Skeletal muscle tissue (tissue), 4 donors: Measurements from ENCODE around the gene DLGAP4. TPM values are rescaled to one million over a fixed set of nuclear protein-coding genes. Genes with fewer than 3 reads are reported as not detected.

Experiments
- H3K27ac ChIP-seq: one replicate; pipeline ENCODE4 v1.7.0; 2013; ENCODE audit warnings: mild to moderate bottlenecking, low read depth, low read length, inconsistent platforms
- H3K27me3 ChIP-seq, 3 donors: one replicate each; pipeline ENCODE4 v1.7.0; 2013; ENCODE audit warnings: low read length in 3 of 3; ENCODE audit not compliant: control insufficient read depth in 3 of 3, insufficient read depth in 3 of 3
- H3K36me3 ChIP-seq, 3 donors: one replicate each; pipeline ENCODE4 v1.7.0; 2013; ENCODE audit warnings: low read length in 3 of 3; ENCODE audit not compliant: control insufficient read depth in 3 of 3, insufficient read depth in 3 of 3
- H3K4me1 ChIP-seq, 3 donors: one replicate each; pipeline ENCODE4 v1.7.0; 2013; ENCODE audit warnings: low read length in 3 of 3, mild to moderate bottlenecking in 3 of 3; ENCODE audit not compliant: control insufficient read depth in 3 of 3, insufficient read depth in 3 of 3
- H3K4me3 ChIP-seq, 3 donors: one replicate each; pipeline ENCODE4 v1.7.0; 2013; ENCODE audit warnings: low read length in 3 of 3
- H3K9ac ChIP-seq, 3 donors: one replicate each; pipeline ENCODE4 v1.7.0; 2013; ENCODE audit warnings: low read length in 3 of 3, mild to moderate bottlenecking in 3 of 3, moderate library complexity in 2 of 3, low read depth in 1 of 3
- H3K9me3 ChIP-seq, 3 donors: one replicate each; pipeline ENCODE4 v1.7.0; 2013; ENCODE audit warnings: low read length in 3 of 3; ENCODE audit not compliant: control insufficient read depth in 3 of 3
- total RNA-seq: library from RNA; depleted of rRNA; stranded (reverse); fragments of >200 nt; gene quantifications from one replicate; pipeline ENCODE4 v1.2.3, GENCODE V29; 2014
- donor health status: Osteomylitis.

The DLGAP4 gene
- total RNA-seq, 1 donor from 2014 or later, result 6.8 TPM

GRCh38 chr20:36493051-36493800 is 187.1 kb downstream of the DLGAP4 start:
- Histone ChIP-seq H3K9me3 (no peaks in the 10 kb centered on the region), H3K36me3 (peaks cover 23 to 27% (median 24%) of the 10 kb centered on the region in 3 donors), H3K4me3 (peak overlapping the region in 2 of 3 donors; percentile 6 to 13), H3K27ac (peak overlapping the region; percentile 89), H3K4me1 (peaks cover 47 to 69% (median 55%) of the 10 kb centered on the region in 3 donors), H3K9ac (peak overlapping the region; percentile 43 to 64 (median 63)), H3K27me3 (no peaks in the 10 kb centered on the region)

- Histone ChIP-seq H3K4me3 (peak overlapping the region in 2 of 3 donors; percentile 6 to 13), H3K27ac (peak overlapping the region; percentile 89), H3K36me3 (peaks cover 27 to 32% (median 29%) of the 10 kb centered on the region in 3 donors), H3K4me1 (peaks cover 46 to 66% (median 54%) of the 10 kb centered on the region in 3 donors), H3K27me3 (no peaks in the 10 kb centered on the region), H3K9me3 (no peaks in the 10 kb centered on the region), H3K9ac (peak overlapping the region; percentile 43 to 64 (median 63))
These were observed 187.6 kb downstream of the DLGAP4 start for GRCh38 chr20:36493801-36494114.

- Histone ChIP-seq H3K9ac (no peak overlapping the region), H3K27me3 (no peaks in the 10 kb centered on the region), H3K36me3 (peaks cover 52 to 62% (median 55%) of the 10 kb centered on the region in 3 donors), H3K9me3 (no peaks in the 10 kb centered on the region), H3K4me1 (peaks cover 22 to 37% (median 29%) of the 10 kb centered on the region in 3 donors), H3K4me3 (no peak overlapping the region), H3K27ac (no peak overlapping the region)
These were observed 190.8 kb downstream of the DLGAP4 start for GRCh38 chr20:36496707-36497669.

GRCh38 chr20:36497856-36498255 is 191.7 kb downstream of the DLGAP4 start:
- H3K4me3 ChIP-seq, result no peak overlapping the region
- H3K27ac ChIP-seq, result no peak overlapping the region
- no peaks in the 10 kb centered on the region for H3K27me3 ChIP-seq
- H3K36me3 ChIP-seq, result peaks cover 52 to 65% (median 55%) of the 10 kb centered on the region in 3 donors
- H3K9ac ChIP-seq, result no peak overlapping the region
- H3K9me3 ChIP-seq, result no peaks in the 10 kb centered on the region
- H3K4me1 ChIP-seq, result peaks cover 14 to 28% (median 21%) of the 10 kb centered on the region in 3 donors

- Histone ChIP-seq H3K36me3 (peaks cover 52 to 64% (median 55%) of the 10 kb centered on the region in 3 donors), H3K9ac (no peak overlapping the region), H3K4me1 (peaks cover 7 to 21% (median 13%) of the 10 kb centered on the region in 3 donors), H3K27ac (no peak overlapping the region), H3K9me3 (no peaks in the 10 kb centered on the region), H3K27me3 (no peaks in the 10 kb centered on the region), H3K4me3 (no peak overlapping the region)
These were observed 192.4 kb downstream of the DLGAP4 start for GRCh38 chr20:36498386-36499179.

GRCh38 chr20:36499211-36499610 is 193.1 kb downstream of the DLGAP4 start:
- Histone ChIP-seq H3K36me3 (peaks cover 52 to 67% (median 57%) of the 10 kb centered on the region in 3 donors), H3K4me1 (peaks cover under 1 to 15% (median 7%) of the 10 kb centered on the region in 3 donors), H3K4me3 (no peak overlapping the region), H3K9me3 (no peaks in the 10 kb centered on the region), H3K27me3 (no peaks in the 10 kb centered on the region), H3K27ac (no peak overlapping the region), H3K9ac (no peak overlapping the region)

- H3K4me1 ChIP-seq, result peaks cover 0 to 11% (median 7%) of the 10 kb centered on the region in 3 donors
- H3K9ac ChIP-seq, result no peak overlapping the region
- no peak overlapping the region for H3K4me3 ChIP-seq
- no peak overlapping the region for H3K27ac ChIP-seq
- no peaks in the 10 kb centered on the region for H3K27me3 ChIP-seq
- H3K36me3 ChIP-seq, result peaks cover 54 to 72% (median 58%) of the 10 kb centered on the region in 3 donors
- no peaks in the 10 kb centered on the region for H3K9me3 ChIP-seq
These were observed 193.8 kb downstream of the DLGAP4 start for GRCh38 chr20:36499723-36500501.

GRCh38 chr20:36501367-36502006 is 195.3 kb downstream of the DLGAP4 start:
- no peaks in the 10 kb centered on the region for H3K4me1 ChIP-seq
- H3K27ac ChIP-seq, result no peak overlapping the region
- no peaks in the 10 kb centered on the region for H3K27me3 ChIP-seq
- no peak overlapping the region for H3K4me3 ChIP-seq
- H3K9me3 ChIP-seq, result no peaks in the 10 kb centered on the region
- peaks cover 51 to 68% (median 58%) of the 10 kb centered on the region in 3 donors for H3K36me3 ChIP-seq
- no peak overlapping the region for H3K9ac ChIP-seq
